Chondrocyte (in vitro differentiated cells): ENCODE data around the gene LBHD2. TPM values are rescaled to one million over a fixed set of nuclear protein-coding genes. Genes with fewer than 3 reads are reported as not detected.

Experiments used
- DNase-seq: peaks from one replicate; pipeline ENCODE4 v3.0.0; 2021; ENCODE audit warnings: mixed read lengths, low spot score
- H3K27ac Mint-ChIP-seq: one replicate; pipeline ENCODE4 v1.8.0; 2021; ENCODE audit warnings: mild to moderate bottlenecking, moderate library complexity, mixed read lengths; ENCODE audit not compliant: unreplicated experiment
- H3K27me3 Mint-ChIP-seq: 2 replicates; pipeline ENCODE4 v1.8.0; 2021; ENCODE audit warnings: low read depth, mixed read lengths
- H3K36me3 Mint-ChIP-seq: 2 replicates; pipeline ENCODE4 v1.8.0; 2021; ENCODE audit warnings: low read depth, mixed read lengths
- H3K4me1 Mint-ChIP-seq: 2 replicates; pipeline ENCODE4 v1.8.0; 2021; ENCODE audit warnings: low read depth, mild to moderate bottlenecking, mixed read lengths
- H3K4me3 Mint-ChIP-seq: one replicate; pipeline ENCODE4 v1.8.0; 2021; ENCODE audit warnings: mild to moderate bottlenecking, moderate library complexity, mixed read lengths; ENCODE audit not compliant: unreplicated experiment
- H3K9me3 Mint-ChIP-seq: 2 replicates; pipeline ENCODE4 v1.8.0; 2021; ENCODE audit warnings: low read depth, mixed read lengths
- CTCF ChIP-seq: fragments of 200-600 bp; sonication (generic); IDR thresholded peaks from 2 replicates; pipeline ENCODE4 v1.5.0; 2021; ENCODE audit warnings: antibody characterized with exemption, mild to moderate bottlenecking, moderate library complexity
- total RNA-seq: library from RNA; stranded (reverse); gene quantifications from 3 replicates; pipeline ENCODE4 v1.2.1, GENCODE V29; 2021

LBHD2 gene
- total RNA-seq, 1 donor from 2014 or later, result not detected

GRCh38 chr14:103124501-103125001 lies 40.5 kb downstream of the LBHD2 start:
- no peak for DNase-seq
- peak overlapping the region; percentile 49 for H3K4me3 Mint-ChIP-seq
- no peaks in the 10 kb centered on the region for H3K9me3 Mint-ChIP-seq
- no peak overlapping the region for H3K27ac Mint-ChIP-seq
- peaks cover 37% of the 10 kb centered on the region for H3K4me1 Mint-ChIP-seq
- TF ChIP-seq CTCF, result no peak
- H3K36me3 Mint-ChIP-seq, result no peaks in the 10 kb centered on the region
- H3K27me3 Mint-ChIP-seq, result peaks cover 2% of the 10 kb centered on the region

- Mint-ChIP-seq H3K4me1 (peaks cover 41% of the 10 kb centered on the region), H3K27ac (no peak overlapping the region), H3K27me3 (peaks cover 2% of the 10 kb centered on the region), H3K36me3 (no peaks in the 10 kb centered on the region), H3K9me3 (no peaks in the 10 kb centered on the region), H3K4me3 (peak overlapping the region; percentile 20)
- TF ChIP-seq CTCF, result no peak
- DNase-seq, result no peak
Measured at GRCh38 chr14:103125098-103126070, 41.4 kb downstream of the LBHD2 start.

- peaks cover 2% of the 10 kb centered on the region for H3K27me3 Mint-ChIP-seq
Measured at GRCh38 chr14:103126088-103126872, 42.3 kb downstream of the LBHD2 start.

GRCh38 chr14:103126873-103127304 lies 42.9 kb downstream of the LBHD2 start:
- Mint-ChIP-seq H3K9me3 (no peaks in the 10 kb centered on the region), H3K27ac (no peak overlapping the region), H3K36me3 (no peaks in the 10 kb centered on the region), H3K4me3 (no peak overlapping the region), H3K4me1 (peaks cover 45% of the 10 kb centered on the region), H3K27me3 (peaks cover 2% of the 10 kb centered on the region)
- TF ChIP-seq CTCF, result peak; percentile 57
- DNase-seq, result no peak

More at GRCh38 chr14:103126088-103126872, 42.3 kb downstream of the LBHD2 start:
- peak overlapping the region; percentile 20 for H3K4me3 Mint-ChIP-seq
- H3K4me1 Mint-ChIP-seq, result peaks cover 45% of the 10 kb centered on the region
- no peaks in the 10 kb centered on the region for H3K36me3 Mint-ChIP-seq
- no peaks in the 10 kb centered on the region for H3K9me3 Mint-ChIP-seq
- no peak for TF ChIP-seq CTCF
- peak; percentile 82 for DNase-seq
- H3K27ac Mint-ChIP-seq, result no peak overlapping the region

- peak; percentile 83 for DNase-seq
- no peak overlapping the region for H3K4me3 Mint-ChIP-seq
- no peaks in the 10 kb centered on the region for H3K36me3 Mint-ChIP-seq
- no peak for TF ChIP-seq CTCF
- peaks cover 2% of the 10 kb centered on the region for H3K27me3 Mint-ChIP-seq
- H3K4me1 Mint-ChIP-seq, result peaks cover 44% of the 10 kb centered on the region
- H3K9me3 Mint-ChIP-seq, result no peaks in the 10 kb centered on the region
- no peak overlapping the region for H3K27ac Mint-ChIP-seq
Measured at GRCh38 chr14:103127356-103127755, 43.3 kb downstream of the LBHD2 start.
